ENCODE measurements around the gene GLRA1. TPM values are rescaled to one million over a fixed set of nuclear protein-coding genes. Genes with fewer than 3 reads are reported as not detected.

Gene GLRA1
- total and polyA plus RNA-seq, 2 of the 4 experiments (the other 2 are of a cell fraction), result not detected

- H2AK9ac ChIP-seq (replicated peaks; ENCODE audit: low read depth, low read length, poor library complexity), result no peak overlapping the region
Measured at GRCh38 chr5:151913425-151913824, 11.2 kb downstream of the GLRA1 start.

More at GRCh38 chr5:151913425-151913824, 11.2 kb downstream of the GLRA1 start:
- H2BK120ac ChIP-seq (ENCODE audit: low read depth, low read length), result no peak overlapping the region
- no peaks in the 10 kb centered on the region for H3K4me1 ChIP-seq (ENCODE audit: control insufficient read depth, insufficient read depth, low read length)
- no peak overlapping the region for H3K23ac ChIP-seq (ENCODE audit: low read depth, low read length)
- H2BK20ac ChIP-seq (ENCODE audit: low read depth, low read length), result no peak overlapping the region
- dilution Hi-C loops (cut with HindIII; ENCODE audit: low sequenced_read_pairs, unreplicated experiment), result no loop called here
- TF ChIP-seq CHD1 (IDR thresholded peaks at IDR 0.05; ENCODE audit: low read depth, low read length) (no peak), RAD21 (IDR thresholded peaks at IDR 0.05; ENCODE audit: low read length) (no peak), BHLHE40 (IDR thresholded peaks at IDR 0.05; ENCODE audit: low read depth, low read length) (no peak), MAFK (IDR thresholded peaks at IDR 0.05; ENCODE audit: low read depth, low read length) (no peak), FOS (IDR thresholded peaks at IDR 0.05; ENCODE audit: low read depth, low read length) (no peak), RFX5 (IDR thresholded peaks at IDR 0.05; ENCODE audit: low read depth, low read length) (no peak), ELK1 (IDR thresholded peaks at IDR 0.05; ENCODE audit: borderline replicate concordance, low read depth, low read length) (no peak), SMC3 (IDR thresholded peaks at IDR 0.05; ENCODE audit: low read depth, low read length) (no peak), CTCF (conservative IDR thresholded peaks at IDR 0.05; ENCODE audit: low read depth, low read length) (no peak), MXI1 (IDR thresholded peaks at IDR 0.05; ENCODE audit: borderline replicate concordance, low read depth, low read length) (no peak), RCOR1 (IDR thresholded peaks at IDR 0.05; ENCODE audit: insufficient replicate concordance, low read length) (no peak), MAZ (IDR thresholded peaks at IDR 0.05; ENCODE audit: borderline replicate concordance, low read depth, low read length) (no peak), CEBPB (IDR thresholded peaks at IDR 0.05; ENCODE audit: low read depth, low read length) (no peak), POLR2A (IDR thresholded peaks at IDR 0.05; ENCODE audit: low read depth, low read length) (no peak), USF2 (IDR thresholded peaks at IDR 0.05; ENCODE audit: low read depth, low read length) (no peak), NFE2L2 (IDR thresholded peaks at IDR 0.05; ENCODE audit: low read depth, low read length) (no peak)
- H3K4me3 ChIP-seq (ENCODE audit: insufficient read depth, low read depth, low read length), result no peak overlapping the region
- ChIA-PET CTCF (no interaction called here), POLR2A (ENCODE audit: unreplicated experiment) (no interaction called here)
- H2BK15ac ChIP-seq (ENCODE audit: low read depth, low read length), result no peak overlapping the region
- BruUV-seq (replicated peaks), result no TSS peak
- no peak overlapping the region for H3K14ac ChIP-seq (replicated peaks; ENCODE audit: low read depth, low read length)
- H2AFZ ChIP-seq (replicated peaks; ENCODE audit: low read length, poor library complexity), result no peak overlapping the region
- no peak overlapping the region for H3K4ac ChIP-seq (ENCODE audit: low read depth, low read length)
- WGBS, 2 experiments (ENCODE audit: extremely low coverage in 2 of 2, insufficient read length in 1 of 2), result 71% methylated on average over 1 of the region's 2 CpGs; no CpG with 5 or more reads in 1 of the 2 experiments
- in situ Hi-C loops (cut with MboI; ENCODE audit: low sequenced_read_pairs), result no loop called here
- H3K36me3 ChIP-seq (ENCODE audit: control insufficient read depth, insufficient read depth, low read length), result no peaks in the 10 kb centered on the region
- no peaks in the 10 kb centered on the region for H4K20me1 ChIP-seq (ENCODE audit: insufficient read depth, low read length)
- H3K27me3 ChIP-seq (ENCODE audit: control insufficient read depth, insufficient read depth, low read length), result no peaks in the 10 kb centered on the region
- no peak overlapping the region for H3K56ac ChIP-seq (ENCODE audit: extremely low read depth, insufficient read depth, low read length)
- intact Hi-C loops (cut with micrococcal nuclease), result no loop called here
- H2AK5ac ChIP-seq (ENCODE audit: low read depth, low read length), result no peak overlapping the region
- H3K9ac ChIP-seq (ENCODE audit: low read depth, low read length), result no peak overlapping the region
- H3K9me1 ChIP-seq (ENCODE audit: insufficient read depth, low read length), result no peaks in the 10 kb centered on the region
- H4K91ac ChIP-seq (ENCODE audit: insufficient read depth, low read depth, low read length), result no peak overlapping the region
- no peaks in the 10 kb centered on the region for H3K9me3 ChIP-seq (ENCODE audit: control insufficient read depth, insufficient read depth, low read length)
- no peak overlapping the region for H3K18ac ChIP-seq (ENCODE audit: low read depth, low read length)
- ATAC-seq (ENCODE audit: low read depth), result no peak
- no peak overlapping the region for H4K5ac ChIP-seq (ENCODE audit: low read depth, low read length)
- no peak overlapping the region for H3K27ac ChIP-seq (ENCODE audit: insufficient read depth, low read length)
- no peaks in the 10 kb centered on the region for H3K79me1 ChIP-seq (ENCODE audit: low read depth in 1 of 2, low read length in 2 of 2)
- H2BK5ac ChIP-seq (ENCODE audit: low read depth, low read length, poor library complexity, severe bottlenecking), result no peak overlapping the region
- no peak overlapping the region for H3K4me2 ChIP-seq (ENCODE audit: low read depth, low read length)
- no peak overlapping the region for H4K8ac ChIP-seq (ENCODE audit: low read depth in 2 of 2, low read length in 2 of 2)
- DNase-seq, result no peak
